DND-41 (cell line): Measurements from ENCODE around the gene NPPC.

Experiments used
- ATAC-seq: fragments of 200-7000 bp; cut with Tn5 transposase; 3 replicates; pipeline ENCODE4 v1.9.1; 2021; ENCODE audit warnings: low read depth; ENCODE audit not compliant: insufficient read depth
- DNase-seq: peaks from one replicate; pipeline ENCODE4 v3.0.0-alpha.2; 2020
- H2AFZ ChIP-seq: 2 replicates; pipeline ENCODE4 v1.6.0; 2012; ENCODE audit warnings: low read depth, low read length
- H3K27ac ChIP-seq: 2 replicates; pipeline ENCODE4 v1.5.1; 2012; ENCODE audit warnings: low read length, inconsistent platforms
- H3K27me3 ChIP-seq: fragments of 200-600 bp; sonication (generic); 2 replicates; pipeline ENCODE4 v1.6.0; 2012; ENCODE audit warnings: low read length, mild to moderate bottlenecking, inconsistent platforms; ENCODE audit not compliant: insufficient read depth, poor library complexity
- H3K36me3 ChIP-seq: 2 replicates; pipeline ENCODE4 v1.5.1; 2012; ENCODE audit warnings: low read length, inconsistent platforms; ENCODE audit not compliant: insufficient read depth
- H3K4me1 ChIP-seq: 2 replicates; pipeline ENCODE4 v1.5.1; 2012; ENCODE audit warnings: mild to moderate bottlenecking, low read length; ENCODE audit not compliant: insufficient read depth
- H3K4me2 ChIP-seq: 2 replicates; pipeline ENCODE4 v1.6.0; 2012; ENCODE audit warnings: mild to moderate bottlenecking, moderate library complexity, low read length, inconsistent platforms; ENCODE audit not compliant: insufficient read depth
- H3K4me3 ChIP-seq, 2 experiments: fragments of 200-600 bp in 1 of 2; shearing (Covaris generic) in 1 of 2; 2 replicates each; pipeline ENCODE4 v1.5.1; 2012 to 2016; ENCODE audit warnings: inconsistent platforms in 2 of 2, low read length in 2 of 2, mild to moderate bottlenecking in 2 of 2, low read depth in 1 of 2, moderate library complexity in 1 of 2
- H3K79me2 ChIP-seq: 2 replicates; pipeline ENCODE4 v1.6.0; 2012; ENCODE audit warnings: low read length, inconsistent platforms; ENCODE audit not compliant: insufficient read depth
- H3K9ac ChIP-seq: 2 replicates; pipeline ENCODE4 v1.6.0; 2012; ENCODE audit warnings: low read depth, mild to moderate bottlenecking, inconsistent platforms, low read length, moderate library complexity
- H3K9me3 ChIP-seq: 2 replicates; pipeline ENCODE4 v1.5.1; 2012; ENCODE audit warnings: low read length, moderate library complexity, mild to moderate bottlenecking, inconsistent platforms; ENCODE audit not compliant: insufficient read depth, severe bottlenecking
- H4K20me1 ChIP-seq: 2 replicates; pipeline ENCODE4 v1.6.0; 2012; ENCODE audit warnings: low read length; ENCODE audit not compliant: insufficient read depth
- CTCF ChIP-seq: IDR thresholded peaks from 2 replicates; pipeline ENCODE4 v1.5.1; 2012; ENCODE audit warnings: borderline replicate concordance, low read length, moderate library complexity, mild to moderate bottlenecking; ENCODE audit not compliant: poor library complexity, severe bottlenecking; ENCODE audit errors: extremely low read depth
- EZH2 ChIP-seq: IDR thresholded peaks from 3 replicates; pipeline ENCODE4 v1.6.1; 2012; ENCODE audit warnings: borderline replicate concordance, low read depth, mild to moderate bottlenecking, moderate library complexity, low read length, inconsistent platforms; ENCODE audit not compliant: severe bottlenecking

Gene NPPC

GRCh38 chr2:231922311-231923009 lies 3.7 kb downstream of the NPPC start:
- no peak overlapping the region for H3K4me2 ChIP-seq
- H3K4me3 ChIP-seq, result no peak overlapping the region
- ATAC-seq (no peak), DNase-seq (no peak)
- H4K20me1 ChIP-seq, result peaks cover 9% of the 10 kb centered on the region; the same call in 1 of the 2 replicates
- peaks cover 19% of the 10 kb centered on the region for H3K4me1 ChIP-seq
- TF ChIP-seq EZH2, result no peak
- TF ChIP-seq CTCF, result no peak
- H3K79me2 ChIP-seq, result no peaks in the 10 kb centered on the region
- H3K27ac ChIP-seq, result no peak overlapping the region
- no peak overlapping the region for H2AFZ ChIP-seq
- no peaks in the 10 kb centered on the region for H3K36me3 ChIP-seq
- H3K9ac ChIP-seq, result no peak overlapping the region
- no peaks in the 10 kb centered on the region for H3K9me3 ChIP-seq
- H3K27me3 ChIP-seq, result peaks cover 32% of the 10 kb centered on the region

DNA sequence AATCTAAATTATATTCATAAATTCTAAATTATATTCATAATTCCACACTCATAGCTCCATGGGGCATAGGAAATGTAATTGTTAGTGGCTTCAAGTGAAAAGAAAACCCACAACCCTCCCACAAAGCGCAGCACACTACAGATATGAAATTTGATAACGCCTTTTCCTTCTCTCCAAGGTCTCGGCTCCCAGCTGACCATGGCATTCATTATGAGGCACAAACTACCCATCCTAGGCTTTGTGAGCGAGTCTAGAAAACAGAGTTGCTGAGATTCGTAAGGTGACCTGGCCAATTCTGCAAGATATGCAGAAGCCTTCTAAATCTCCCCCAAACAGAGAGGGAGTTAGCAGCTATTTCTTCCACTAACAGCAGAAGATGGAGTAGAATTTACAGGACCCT lies 5.4 kb downstream of the NPPC start:
- TF ChIP-seq CTCF (no peak), EZH2 (no peak)

DNA sequence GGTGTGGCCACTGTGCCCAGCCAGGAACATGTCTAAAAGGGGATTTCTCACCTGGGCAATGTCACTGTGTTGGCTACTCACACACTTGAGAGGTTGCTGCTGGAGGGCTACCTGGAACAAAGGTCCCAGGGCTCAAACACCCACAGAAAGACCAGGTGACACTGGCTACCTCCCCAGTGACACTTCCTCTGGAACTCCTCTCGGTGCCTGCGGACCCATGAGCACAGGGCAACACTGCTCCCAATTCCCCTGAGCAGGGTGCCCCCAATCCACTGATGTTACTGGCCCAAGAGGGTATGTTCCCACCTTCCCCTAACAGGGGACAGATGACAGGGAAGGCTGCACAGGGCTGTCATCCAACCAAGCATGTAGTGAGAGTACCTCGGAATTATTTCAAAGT lies 5.8 kb downstream of the NPPC start:
- no peaks in the 10 kb centered on the region for H3K9me3 ChIP-seq
- H3K27me3 ChIP-seq, result peaks cover 15% of the 10 kb centered on the region
- no peak overlapping the region for H3K27ac ChIP-seq
- no peak overlapping the region for H3K4me3 ChIP-seq
- no peaks in the 10 kb centered on the region for H3K36me3 ChIP-seq
- DNase-seq, result no peak
- H4K20me1 ChIP-seq, result no peaks in the 10 kb centered on the region; the same call in 1 of the 2 replicates
- no peak overlapping the region for H2AFZ ChIP-seq
- no peak for ATAC-seq
- H3K4me2 ChIP-seq, result no peak overlapping the region
- no peak overlapping the region for H3K9ac ChIP-seq
- TF ChIP-seq EZH2, result no peak
- TF ChIP-seq CTCF, result no peak
- H3K79me2 ChIP-seq, result no peaks in the 10 kb centered on the region
- H3K4me1 ChIP-seq, result peaks cover 5% of the 10 kb centered on the region

More for the DNA sequence above, 5.4 kb downstream of the NPPC start:
- ATAC-seq (no peak), DNase-seq (no peak)
- Histone ChIP-seq H3K9ac (no peak overlapping the region), H2AFZ (no peak overlapping the region), H3K79me2 (no peaks in the 10 kb centered on the region), H4K20me1 (peaks cover 2% of the 10 kb centered on the region; the same call in 1 of the 2 replicates), H3K4me2 (no peak overlapping the region), H3K4me1 (peaks cover 9% of the 10 kb centered on the region), H3K27me3 (peaks cover 16% of the 10 kb centered on the region), H3K4me3 (no peak overlapping the region), H3K27ac (no peak overlapping the region), H3K36me3 (no peaks in the 10 kb centered on the region), H3K9me3 (no peaks in the 10 kb centered on the region)
